Testis (tissue), 3 donors: Measurements from ENCODE around the gene MCOLN1. TPM values are rescaled to one million over a fixed set of nuclear protein-coding genes. Genes with fewer than 3 reads are reported as not detected.
A peak's percentile ranks its signal among the peaks of the same experiment; 100 is the strongest.

Experiments
- DNase-seq: peaks from one replicate; pipeline ENCODE4 v3.0.0-alpha.2; 2019
- H3K27ac ChIP-seq, 2 donors: fragments of 200-600 bp; sonication (generic); one replicate each; pipeline ENCODE4 v1.5.1; 2019
- H3K27me3 ChIP-seq: fragments of 200-600 bp; sonication (generic); one replicate; pipeline ENCODE4 v1.5.1; 2019
- H3K36me3 ChIP-seq: fragments of 200-600 bp; sonication (generic); one replicate; pipeline ENCODE4 v1.5.1; 2017; ENCODE audit warnings: low read depth; ENCODE audit errors: missing control alignments
- H3K4me1 ChIP-seq: fragments of 200-600 bp; sonication (generic); one replicate; pipeline ENCODE4 v1.5.1; 2019
- H3K4me3 ChIP-seq, 2 donors: fragments of 200-600 bp; sonication (generic); one replicate each; pipeline ENCODE4 v1.5.1; 2017 to 2019
- H3K9me3 ChIP-seq: fragments of 200-600 bp; sonication (generic); one replicate; pipeline ENCODE4 v1.5.1; 2017
- CTCF ChIP-seq, 3 experiments: fragments of 450-650 bp in 2 of 3; fragments of 200-600 bp in 1 of 3; sonication (generic) in 1 of 3; IDR thresholded peaks; one replicate each; pipeline ENCODE4 v1.5.1; 2016 to 2019; ENCODE audit warnings: antibody characterized with exemption in 3 of 3, mild to moderate bottlenecking in 2 of 3, moderate library complexity in 1 of 3
- POLR2A ChIP-seq: fragments of 450-650 bp; IDR thresholded peaks from one replicate; pipeline ENCODE4 v1.6.1; 2017; ENCODE audit warnings: antibody characterized with exemption, mild to moderate bottlenecking, moderate library complexity
- WGBS, 2 donors: methylation state at CpG; one replicate each; pipeline ENCODE4 v1.1.5; 2018; 5-methylcytosine and 5-hydroxymethylcytosine counted together
- intact Hi-C: fragments of 100-400 bp; cut with DNase I; formaldehyde crosslinking; loops from one replicate; pipeline ENCODE4 v1.15.1; 2023; ENCODE audit warnings: low total_unique reads
- polyA plus RNA-seq: library from polyadenylated mRNA; stranded (reverse); fragments of 350-450 nt; fragmentation: Illumina TruSeq; extraction: RNeasy Lipid Tissue Mini Kit (QIAGEN cat#74804); gene quantifications from one replicate; pipeline ENCODE4 v1.2.3, GENCODE V29; 2014; ENCODE audit warnings: low read depth, low replicate concordance; ENCODE audit not compliant: insufficient read depth
- total RNA-seq, 2 donors: library from RNA; depleted of rRNA; stranded (reverse); fragments of >200 nt; gene quantifications; one replicate each; pipeline ENCODE4 v1.2.3, GENCODE V29; 2016

MCOLN1 gene
- total and polyA plus RNA-seq, 3 donors from 2014 or later = 15.2 to 26.9 (median 17.7) TPM

GRCh38 chr19:7562646-7563393 is 40.4 kb downstream of the MCOLN1 start:
- no peak overlapping the region for H3K4me3 ChIP-seq
- intact Hi-C loops = loop anchor here (10.0 kb wide), 1 partner anchor 112 kb away; the partner anchor contains the start of gene MCEMP1
- TF ChIP-seq POLR2A = no peak
- no peak for TF ChIP-seq CTCF (IDR thresholded peaks at IDR 0.05)
- H3K27ac ChIP-seq = no peak overlapping the region
- peaks cover 6% of the 10 kb centered on the region for H3K36me3 ChIP-seq
- no peaks in the 10 kb centered on the region for H3K27me3 ChIP-seq
- H3K9me3 ChIP-seq = no peaks in the 10 kb centered on the region
- 39 to 51% methylated on average over 16 of the region's 16 CpGs for WGBS, 2 donors
- no peaks in the 10 kb centered on the region for H3K4me1 ChIP-seq
- peak; percentile 36 for DNase-seq

- no peaks in the 10 kb centered on the region for H3K9me3 ChIP-seq
- TF ChIP-seq POLR2A = no peak
- no peak for TF ChIP-seq CTCF (IDR thresholded peaks at IDR 0.05)
- no peak overlapping the region for H3K4me3 ChIP-seq
- no peaks in the 10 kb centered on the region for H3K4me1 ChIP-seq
- no peak overlapping the region for H3K27ac ChIP-seq
- no peak for DNase-seq
- no peaks in the 10 kb centered on the region for H3K36me3 ChIP-seq
- WGBS, 2 donors = 90 to 94% methylated on average over 4 of the region's 4 CpGs
- intact Hi-C loops = loop anchor here (10.0 kb wide), 1 partner anchor 110 kb away; the partner anchor contains the start of gene MCEMP1
- H3K27me3 ChIP-seq = no peaks in the 10 kb centered on the region
These were observed 42.4 kb downstream of the MCOLN1 start for GRCh38 chr19:7564866-7565265.

GRCh38 chr19:7565332-7565731 is 42.9 kb downstream of the MCOLN1 start:
- no peak for DNase-seq
- 87 to 94% methylated on average over 5 of the region's 5 CpGs for WGBS, 2 donors

GRCh38 chr19:7570761-7571160 is 48.3 kb downstream of the MCOLN1 start:
- no peak for TF ChIP-seq CTCF (IDR thresholded peaks at IDR 0.05)
- TF ChIP-seq POLR2A = no peak
- H3K4me1 ChIP-seq = no peaks in the 10 kb centered on the region
- intact Hi-C loops = no loop called here
- no peaks in the 10 kb centered on the region for H3K36me3 ChIP-seq
- 70 to 80% methylated on average over 5 of the region's 5 CpGs for WGBS, 2 donors
- no peak overlapping the region for H3K27ac ChIP-seq
- no peaks in the 10 kb centered on the region for H3K9me3 ChIP-seq
- no peaks in the 10 kb centered on the region for H3K27me3 ChIP-seq
- no peak overlapping the region for H3K4me3 ChIP-seq
- DNase-seq = no peak

More at GRCh38 chr19:7565332-7565731, 42.9 kb downstream of the MCOLN1 start:
- H3K4me3 ChIP-seq = no peak overlapping the region
- no peaks in the 10 kb centered on the region for H3K4me1 ChIP-seq
- intact Hi-C loops = loop anchor here (10.0 kb wide), 1 partner anchor 109 kb away; the partner anchor contains the start of gene MCEMP1
- H3K36me3 ChIP-seq = no peaks in the 10 kb centered on the region
- no peaks in the 10 kb centered on the region for H3K9me3 ChIP-seq
- TF ChIP-seq POLR2A (no peak), CTCF (IDR thresholded peaks at IDR 0.05) (no peak)
- H3K27me3 ChIP-seq = no peaks in the 10 kb centered on the region
- no peak overlapping the region for H3K27ac ChIP-seq
